Stimulated activated CD4-positive, alpha-beta T cell treated with anti-CD3 and anti-CD28 coated beads, Interleukin-2, amount 100 ng/mL, for 24 hours (primary cell): ENCODE data around the gene OGFOD2.
"Not testable (repeated sequence)": the region's sequence is repeated elsewhere in the genome, so short reads cannot be mapped to it uniquely, and the experiment has no call there.

Experiments used
- DNase-seq, 2 donors: peaks; one replicate each; pipeline ENCODE4 v3.0.0-alpha.2; 2020

OGFOD2 gene

GRCh38 chr12:123006977-123007376 is 31.9 kb downstream of the OGFOD2 start:
- no peak for DNase-seq

DNA sequence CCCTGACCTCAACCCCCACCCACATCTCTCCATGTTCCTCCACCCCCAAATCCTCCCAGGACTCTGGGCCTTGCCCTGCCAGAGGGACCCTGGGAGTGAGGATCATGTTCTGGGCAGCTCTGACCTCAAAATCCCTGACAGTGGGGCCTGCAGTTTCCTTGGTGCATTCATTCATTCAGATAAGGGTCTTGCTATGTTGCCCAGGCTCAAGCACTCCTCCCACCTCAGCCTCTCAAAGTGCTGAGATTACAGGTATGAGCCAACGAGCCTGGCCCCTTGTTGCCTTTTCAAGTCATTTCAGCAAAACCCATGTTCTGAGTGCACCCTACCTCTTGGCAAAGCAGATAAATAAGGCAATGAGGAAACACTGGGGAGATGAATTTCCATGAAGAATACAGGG is 35.1 kb downstream of the OGFOD2 start:
- DNase-seq: no peak

DNA sequence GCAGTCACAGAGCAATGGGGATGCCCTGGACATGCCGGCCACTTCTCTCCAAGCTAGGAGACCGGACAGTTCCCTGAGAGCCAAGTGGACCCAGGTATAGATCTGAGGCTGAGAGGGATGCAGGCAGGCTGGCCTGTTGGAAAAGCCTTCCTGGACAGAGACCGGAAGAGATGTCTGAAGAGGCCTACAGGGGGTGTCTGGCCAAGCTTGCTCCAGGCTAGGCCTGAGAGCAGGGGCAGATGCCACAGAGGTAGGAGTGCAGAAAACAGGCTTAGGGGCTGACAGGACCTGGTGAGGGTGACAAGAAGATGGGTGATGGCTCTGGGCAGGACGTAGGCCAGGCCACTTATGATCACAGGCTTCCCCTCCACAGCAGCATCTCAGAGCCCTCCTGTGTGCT is 35.6 kb downstream of the OGFOD2 start:
- DNase-seq: no peak

GRCh38 chr12:123011701-123012100 is 36.7 kb downstream of the OGFOD2 start:
- DNase-seq: no peak

DNA sequence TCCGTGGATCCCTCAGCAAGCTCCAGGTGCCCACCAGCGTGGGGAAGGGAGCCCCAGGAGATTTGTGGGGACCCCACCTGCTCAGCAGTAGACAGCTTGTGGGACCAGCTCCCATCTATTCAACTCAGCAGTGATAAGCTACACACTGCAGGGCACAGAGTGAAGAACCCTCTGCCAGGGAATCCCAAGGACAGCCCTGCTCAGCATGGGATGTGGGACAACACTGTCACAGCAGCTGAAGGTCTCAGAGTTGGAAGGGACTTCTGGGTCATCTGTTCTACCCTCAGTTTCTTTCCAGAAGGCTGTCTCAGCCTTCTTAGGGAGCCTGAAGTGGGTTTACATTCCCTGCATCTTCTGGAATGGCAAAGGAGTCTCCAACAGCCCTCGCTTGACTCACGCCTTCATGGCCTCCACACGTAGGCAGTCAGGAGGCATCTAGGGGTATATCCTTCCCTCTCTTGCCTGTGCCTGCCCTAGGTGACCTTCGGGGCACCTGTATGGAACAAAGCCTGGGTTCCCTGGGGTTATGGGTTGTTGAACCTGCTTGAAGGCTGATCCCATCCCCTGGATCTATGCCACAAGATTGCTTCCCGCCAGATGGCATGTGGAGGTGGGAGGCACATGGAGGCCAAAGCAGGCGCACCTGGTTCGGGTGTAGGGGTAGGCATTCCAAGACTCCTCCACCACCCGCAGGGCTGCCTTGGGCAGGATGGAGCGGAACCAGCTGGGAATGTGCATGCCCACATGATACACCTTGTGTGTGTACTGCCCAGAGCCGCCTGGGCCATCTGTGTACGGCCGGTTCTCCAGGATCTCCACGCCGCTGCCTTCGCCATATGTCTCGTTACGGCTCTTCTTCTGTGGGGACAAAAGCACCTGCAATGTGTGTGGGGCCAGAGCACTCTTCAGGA is 38.4 kb downstream of the OGFOD2 start:
- DNase-seq: no peak

DNA sequence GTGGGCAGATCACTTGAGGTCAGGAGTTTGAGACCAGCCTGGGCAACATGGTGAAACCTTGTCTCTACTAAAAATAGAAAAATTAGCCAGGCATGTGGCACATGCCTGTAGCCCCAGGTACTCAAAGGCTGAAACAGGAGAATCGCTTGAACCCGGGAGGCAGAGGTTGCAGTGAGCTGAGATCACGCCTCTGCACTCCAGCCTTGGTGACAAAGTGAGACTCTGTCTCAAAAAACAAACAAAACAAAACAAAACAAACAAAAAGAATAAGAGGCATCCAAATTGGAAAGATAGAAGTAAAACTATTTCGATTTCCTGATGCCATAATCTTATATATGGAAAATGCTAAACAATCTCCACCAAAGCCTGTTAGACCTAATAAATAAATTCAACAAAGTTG is 39.4 kb downstream of the OGFOD2 start:
- not testable (repeated sequence) for DNase-seq

DNA sequence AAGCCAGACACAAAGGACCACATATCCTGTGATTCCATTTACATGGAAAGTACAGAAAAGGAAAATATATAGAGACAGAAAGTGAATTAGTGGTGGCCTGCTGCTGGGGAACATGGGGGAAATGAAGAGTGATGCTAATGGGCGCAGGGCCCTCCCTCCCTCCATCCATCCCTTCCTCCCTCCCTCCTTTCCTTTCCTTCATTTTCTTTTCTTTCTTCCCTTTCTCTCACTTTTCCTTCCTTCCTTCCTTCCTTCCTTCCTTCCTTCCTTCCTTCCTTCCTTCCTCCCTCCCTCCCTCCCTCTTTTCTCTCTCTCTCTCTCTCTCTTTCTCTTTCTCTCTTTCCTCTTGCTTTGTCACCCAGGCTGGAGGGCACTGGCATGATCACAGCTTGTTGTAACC is 42.7 kb downstream of the OGFOD2 start:
- no peak for DNase-seq

- DNase-seq: no peak
Observed at GRCh38 chr12:123019841-123020138, 44.7 kb downstream of the OGFOD2 start.

GRCh38 chr12:123021688-123022604 is 46.9 kb downstream of the OGFOD2 start:
- no peak for DNase-seq

GRCh38 chr12:123022846-123023245 is 47.8 kb downstream of the OGFOD2 start:
- DNase-seq: no peak

DNA sequence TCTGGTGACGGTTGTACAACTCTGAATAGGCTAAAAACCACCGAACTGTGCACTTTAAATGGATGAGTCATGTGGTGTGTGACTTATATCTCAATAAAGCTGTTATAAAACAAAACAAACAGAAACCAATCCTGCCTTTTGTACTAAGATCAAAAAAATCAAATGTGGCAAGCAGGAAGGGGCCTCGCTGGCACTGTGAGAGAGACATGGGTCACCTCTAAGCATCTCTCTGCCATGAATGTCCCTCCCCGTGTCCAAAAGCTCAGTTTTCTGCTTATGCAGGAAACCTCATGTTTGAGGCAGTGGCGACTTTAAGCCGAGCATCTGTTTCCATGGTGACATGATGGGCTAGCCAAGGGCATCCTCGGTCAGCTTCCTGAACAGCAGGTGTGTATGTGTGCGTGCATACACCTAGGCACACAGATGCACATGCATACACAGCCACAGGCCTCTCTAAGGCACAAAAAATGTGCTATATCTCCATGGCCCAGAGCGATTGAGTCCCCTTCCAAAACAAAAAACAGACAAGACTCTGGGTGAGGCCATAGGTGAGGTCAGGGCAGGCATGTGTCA is 49.9 kb downstream of the OGFOD2 start:
- peak in 1 of 2 donors; percentile 19 for DNase-seq

DNA sequence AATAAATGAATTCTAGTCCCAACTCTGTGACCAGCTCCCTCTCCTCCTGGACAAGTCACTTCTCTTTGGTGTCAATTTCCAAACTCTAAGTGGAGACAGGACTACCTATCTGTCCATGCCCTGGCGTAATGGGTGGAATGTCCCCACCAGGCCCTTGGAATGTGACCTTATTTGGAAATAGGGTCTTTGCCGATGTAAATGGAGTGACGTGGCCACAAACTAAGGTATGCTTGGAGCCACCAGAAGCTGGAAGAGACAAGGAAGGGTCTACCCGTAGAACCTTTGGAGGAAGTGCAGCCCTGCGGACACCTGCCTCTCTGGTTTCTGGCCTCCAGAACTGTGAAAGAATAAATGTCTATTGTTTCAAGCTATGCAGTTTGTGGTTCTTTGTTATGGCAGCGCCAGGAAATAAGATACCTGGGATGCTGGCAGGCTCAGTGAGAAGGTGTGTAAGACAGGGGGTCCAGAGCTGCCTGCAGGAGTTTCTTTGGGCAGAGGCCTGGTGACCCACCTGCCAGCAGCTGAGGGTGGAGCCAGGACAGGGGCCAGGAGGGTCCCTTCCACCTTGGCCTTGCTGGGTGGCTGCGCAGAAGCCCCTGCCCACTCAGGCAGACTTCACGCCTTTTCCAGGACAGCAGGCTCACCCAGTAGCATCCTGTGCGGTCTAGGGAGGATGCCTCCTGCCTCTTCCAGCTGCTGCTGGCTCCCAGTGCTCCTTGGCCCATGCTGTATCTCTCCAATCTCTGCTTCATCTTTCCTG is 51.2 kb downstream of the OGFOD2 start:
- DNase-seq: no peak

GRCh38 chr12:123027726-123028445 is 52.8 kb downstream of the OGFOD2 start:
- DNase-seq: no peak

- DNase-seq: no peak
Observed at GRCh38 chr12:123028475-123028874, 53.4 kb downstream of the OGFOD2 start.

DNA sequence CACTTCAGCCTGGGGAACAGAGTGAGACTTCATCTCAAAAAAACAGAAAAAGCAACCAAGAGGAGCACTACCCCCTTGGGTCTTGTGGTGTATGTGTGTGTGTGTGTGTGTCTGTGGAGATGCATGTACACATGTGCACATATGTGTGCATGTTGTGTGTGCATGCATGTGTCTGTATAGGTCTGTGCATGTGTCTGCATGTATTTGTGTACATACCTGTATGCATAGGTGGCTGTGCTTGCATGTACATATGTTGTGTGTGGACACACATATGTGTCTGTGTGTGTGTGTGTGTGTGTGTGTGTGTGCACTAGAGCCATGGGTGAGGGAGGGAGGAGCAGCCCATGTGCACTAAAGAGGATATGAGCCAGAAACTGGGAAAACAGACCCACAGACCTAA is 54.5 kb downstream of the OGFOD2 start:
- DNase-seq: no peak
